GM21619 (cell line): ENCODE data around the gene LCNL1.

ENCODE experiments used
- ATAC-seq: cut with Tn5 transposase; IDR thresholded peaks from one replicate; pipeline ENCODE4 v1.9.1; 2021; ENCODE audit not compliant: unreplicated experiment

The LCNL1 gene

DNA sequence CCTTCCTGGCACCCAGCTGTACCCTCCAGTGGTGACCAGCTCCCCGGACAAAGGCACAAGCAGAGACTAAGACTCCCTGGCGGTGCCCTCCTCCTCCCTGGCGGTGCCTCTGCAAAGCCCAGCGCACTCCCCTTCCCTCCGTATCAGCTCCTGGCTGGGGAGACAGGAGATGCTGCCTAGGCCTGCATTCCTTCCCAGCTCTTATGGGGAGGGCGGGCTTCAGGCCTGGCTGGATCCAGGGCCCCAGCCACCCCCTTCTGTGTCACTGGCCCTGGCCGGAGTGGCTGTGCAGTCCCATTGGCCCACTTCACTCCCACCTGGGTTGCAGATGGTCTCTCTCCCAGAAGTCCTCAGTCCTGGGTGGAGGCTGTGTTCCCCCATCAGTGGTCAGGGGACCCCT lies 24.3 kb upstream of the LCNL1 start:
- no peak for ATAC-seq

DNA sequence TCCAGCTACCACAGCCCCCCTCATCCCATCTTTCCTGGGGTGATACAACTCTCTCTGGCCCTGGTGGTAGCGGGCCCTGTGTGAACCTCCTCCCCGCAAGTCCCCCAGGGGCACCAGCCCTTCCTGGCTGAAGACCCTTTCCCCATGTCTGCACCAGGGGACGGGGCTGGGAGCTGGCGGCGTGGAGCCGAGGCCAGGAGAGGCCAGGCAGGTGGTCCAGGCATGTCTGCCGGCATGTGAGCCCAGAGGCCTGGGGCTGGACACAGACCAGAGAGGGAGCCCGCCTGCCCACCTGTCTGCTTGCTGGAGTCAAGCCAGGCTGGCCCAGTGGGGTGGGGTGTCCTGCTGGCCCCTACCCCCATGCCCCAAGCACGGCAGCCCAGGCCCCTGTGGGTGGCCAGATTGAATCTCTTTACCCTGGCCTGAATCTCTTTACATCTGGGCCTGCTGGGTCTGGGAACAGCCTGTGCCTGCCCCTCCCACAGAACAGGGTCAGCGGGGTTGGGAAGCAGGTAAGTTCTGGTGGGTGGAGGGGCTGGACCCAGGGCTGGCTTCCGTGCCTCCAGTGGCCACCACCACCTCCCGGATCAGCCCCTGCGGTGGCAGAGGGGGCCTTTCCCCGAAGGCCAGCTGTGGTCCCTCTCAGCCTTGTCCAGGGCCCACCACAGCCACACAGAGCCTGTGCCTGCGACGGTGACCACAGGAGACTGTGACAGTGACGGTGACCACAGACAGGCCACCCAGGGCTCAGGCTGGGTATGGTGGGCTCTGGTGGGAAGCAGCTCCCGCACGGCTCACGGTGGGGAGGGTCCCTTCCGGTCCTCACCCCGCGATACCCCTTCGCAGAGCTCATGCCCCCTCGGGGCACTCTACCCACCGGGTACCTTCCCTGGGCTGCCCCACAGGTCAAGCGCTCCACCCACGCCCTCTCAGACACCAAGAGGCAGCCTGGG lies 23.6 kb upstream of the LCNL1 start:
- ATAC-seq = no peak

DNA sequence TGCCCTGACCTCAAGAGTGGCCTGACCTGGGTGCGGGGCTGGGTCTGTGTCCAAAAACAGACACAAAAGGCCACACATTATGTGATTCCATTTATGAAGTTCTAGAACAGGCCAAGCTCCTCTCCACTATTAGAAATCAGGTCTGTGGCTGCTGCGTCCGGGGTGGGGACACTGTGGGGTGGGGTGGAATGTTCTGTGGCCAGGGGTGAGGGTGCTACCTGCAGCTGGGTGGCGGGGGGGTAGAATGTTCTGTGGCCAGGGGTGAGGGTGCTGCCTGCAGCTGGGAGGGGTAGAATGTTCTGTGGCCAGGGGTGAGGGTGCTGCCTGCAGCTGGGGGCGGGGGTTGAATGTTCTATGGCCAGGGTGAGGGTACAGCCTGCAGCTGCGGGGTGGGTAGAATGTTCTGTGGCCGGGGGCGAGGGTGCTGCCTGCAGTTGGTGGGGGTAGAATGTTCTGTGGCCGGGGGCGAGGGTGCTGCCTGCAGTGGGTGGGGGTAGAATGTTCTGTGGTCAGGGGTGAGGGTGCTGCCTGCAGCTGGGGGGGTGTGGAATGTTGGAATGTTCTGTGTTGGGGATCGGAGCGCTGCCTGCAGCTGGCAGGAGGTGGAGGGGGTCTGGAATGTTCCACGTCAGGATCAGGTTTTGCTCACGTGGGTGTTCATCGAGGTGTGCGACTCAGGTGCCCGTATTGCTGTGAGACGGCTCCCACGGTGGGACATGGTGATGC lies 22.4 kb upstream of the LCNL1 start:
- no peak for ATAC-seq

DNA sequence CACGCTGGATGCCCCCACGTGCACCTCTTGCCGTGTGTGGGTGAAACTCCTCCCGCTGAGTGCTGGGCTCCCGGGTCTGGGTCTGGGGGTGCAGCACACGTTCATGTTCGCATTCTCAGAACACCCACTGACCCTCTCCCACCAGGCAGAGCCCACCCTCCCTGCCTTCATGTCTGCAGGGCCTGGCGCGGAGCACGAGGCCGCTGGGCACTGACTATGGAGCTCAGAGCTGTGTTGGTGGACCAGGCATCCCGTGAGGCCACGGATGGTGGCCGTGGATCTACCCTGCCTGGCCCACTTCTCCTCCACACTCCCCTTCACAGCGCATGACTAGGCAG lies 21.9 kb upstream of the LCNL1 start:
- no peak for ATAC-seq

DNA sequence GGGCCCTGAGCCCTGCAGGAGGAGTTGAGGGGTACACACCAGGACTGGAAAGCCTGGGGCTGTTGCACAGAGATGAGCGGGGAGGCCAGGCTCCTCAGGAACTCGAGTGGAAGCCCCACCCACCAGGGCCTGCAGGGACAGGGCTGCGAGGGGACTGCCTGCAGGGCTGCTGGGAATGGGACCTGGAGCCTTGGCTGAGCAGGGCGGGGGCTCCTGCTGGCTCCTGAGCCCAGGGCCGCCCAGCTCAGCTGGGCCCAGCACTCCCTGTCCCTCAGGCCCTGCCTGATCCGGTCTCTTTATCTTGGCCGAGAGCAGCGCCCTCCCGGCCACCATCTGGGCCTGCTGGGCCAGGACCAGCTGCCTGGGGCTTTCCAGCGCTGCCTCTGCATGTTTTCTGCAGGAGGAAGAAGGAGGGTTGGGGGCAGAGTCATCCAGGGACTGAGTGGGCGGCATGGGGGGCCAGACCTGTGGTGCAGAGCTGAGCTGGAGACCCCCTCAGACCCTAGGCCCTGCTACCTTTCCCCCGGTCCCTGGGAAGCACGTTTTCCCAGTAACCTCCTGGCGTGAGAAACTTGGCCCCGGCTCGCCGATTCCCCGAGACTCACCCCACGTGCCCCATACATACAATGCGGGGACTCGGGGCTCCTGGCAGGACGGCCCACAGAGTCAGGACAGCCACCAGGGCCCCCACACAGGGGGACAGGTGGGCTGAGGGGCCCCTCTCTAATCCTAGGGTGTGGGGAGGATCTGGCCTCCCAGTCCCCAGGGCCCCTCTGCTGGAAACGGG lies 21.3 kb upstream of the LCNL1 start:
- no peak for ATAC-seq

DNA sequence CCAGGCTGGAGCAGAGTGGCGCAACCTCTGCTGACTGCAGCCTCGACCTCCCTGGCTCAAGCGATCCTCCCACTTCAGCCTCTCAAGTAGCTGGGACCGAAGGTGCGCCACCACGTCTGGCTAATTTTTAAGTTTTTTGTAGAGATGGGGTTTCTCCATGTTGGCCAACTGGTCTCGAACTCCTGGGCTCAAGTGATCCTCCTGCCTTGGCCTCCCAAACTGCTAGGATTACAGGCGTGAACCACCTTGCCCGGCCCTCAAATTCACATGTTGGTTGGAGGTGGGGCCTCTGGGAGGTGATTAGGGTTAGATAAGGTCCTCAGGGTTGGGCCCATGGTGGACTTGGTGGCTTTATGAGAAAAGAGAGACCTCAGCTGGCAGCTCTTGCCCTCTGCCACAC lies 20.6 kb upstream of the LCNL1 start:
- ATAC-seq = no peak

DNA sequence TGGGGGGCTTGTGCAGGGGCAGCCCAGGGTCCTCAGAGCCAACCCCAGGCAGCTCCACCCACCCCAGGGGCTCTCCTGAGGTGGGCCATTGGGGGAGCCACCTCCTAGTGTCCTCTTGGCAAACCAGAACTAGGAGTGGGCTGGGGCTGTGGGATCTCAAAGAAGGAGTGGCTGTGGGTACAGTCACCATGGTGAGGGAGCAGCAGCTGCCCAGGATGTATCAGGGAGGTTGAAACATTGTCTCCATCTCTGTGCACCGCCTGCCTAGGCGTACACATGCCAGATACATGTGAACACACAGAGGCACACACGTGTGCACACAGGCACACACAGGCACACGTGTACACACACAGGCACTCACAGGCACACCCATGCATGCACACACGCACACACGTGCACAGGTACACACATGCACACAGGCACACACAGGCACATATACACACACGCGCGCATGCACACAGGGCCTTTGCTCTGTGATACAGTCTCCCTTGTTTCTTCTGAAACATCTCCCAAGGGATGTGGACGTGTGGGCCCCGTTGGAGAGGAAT lies 20.0 kb upstream of the LCNL1 start:
- no peak for ATAC-seq

DNA sequence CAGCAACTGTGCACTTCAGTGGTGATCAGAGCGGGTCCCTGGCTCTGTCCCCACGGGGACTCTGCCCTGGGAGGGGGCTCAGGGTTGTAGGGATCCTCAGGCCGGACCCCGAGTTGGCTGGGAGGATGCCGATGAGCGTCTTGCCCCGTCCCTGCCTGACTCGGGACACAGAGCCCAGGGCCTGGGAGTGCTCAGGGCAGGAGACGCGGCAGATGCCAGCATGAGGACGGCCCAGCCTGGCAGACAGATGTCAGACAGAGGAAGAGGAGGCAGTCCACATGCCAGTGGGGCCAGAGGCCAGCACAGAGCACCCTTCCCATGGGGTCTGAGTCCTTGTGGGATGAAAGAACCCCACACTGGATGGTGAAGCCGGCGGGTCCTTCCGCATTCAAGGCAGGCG lies 19.5 kb upstream of the LCNL1 start:
- no peak for ATAC-seq

DNA sequence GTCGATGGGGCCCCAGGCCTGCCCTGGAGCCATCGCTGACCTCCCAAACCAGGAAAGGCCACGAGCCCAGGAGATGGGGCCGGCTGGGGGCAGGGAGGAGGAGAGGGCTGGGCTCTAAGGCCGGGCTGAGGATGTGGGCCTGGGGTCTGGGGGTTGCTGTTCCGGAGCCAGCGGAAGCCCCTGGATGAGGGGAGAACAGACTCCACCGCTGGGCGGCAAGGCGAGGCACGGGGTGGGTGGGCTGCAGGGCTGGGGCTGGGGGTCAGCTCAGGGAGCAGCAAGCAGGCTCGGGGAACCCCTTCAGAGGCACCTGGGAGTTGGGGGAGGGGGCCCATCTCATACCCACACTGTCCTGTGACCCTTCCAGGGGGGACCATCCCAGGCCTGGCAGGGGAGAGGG lies 19.0 kb upstream of the LCNL1 start:
- ATAC-seq = no peak

DNA sequence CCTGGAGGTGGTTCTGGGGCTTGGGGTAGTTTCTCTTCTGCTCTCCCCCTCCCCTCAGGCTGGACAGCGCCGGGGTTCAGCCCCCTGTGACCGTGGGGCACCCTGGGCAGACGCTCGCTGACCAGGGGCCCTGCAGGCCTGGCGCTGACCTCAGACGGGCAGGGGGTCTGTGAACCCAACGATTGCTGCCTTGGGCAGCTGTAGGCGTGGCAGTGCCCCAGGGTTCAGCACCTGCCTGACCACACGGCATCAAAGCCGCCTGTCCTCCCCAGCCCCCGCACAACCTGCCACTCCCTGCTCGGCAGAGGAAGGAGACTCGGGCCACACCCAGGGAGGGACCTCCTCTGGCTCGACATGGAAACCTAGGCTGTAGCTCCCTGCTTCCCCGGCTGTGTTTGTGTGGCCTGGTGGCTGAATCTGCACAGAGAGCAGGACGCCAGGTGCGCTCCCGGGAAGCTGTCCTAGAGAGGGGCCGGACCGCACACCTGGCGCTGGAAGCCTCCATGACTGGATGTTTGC lies 18.6 kb upstream of the LCNL1 start:
- ATAC-seq = no peak

DNA sequence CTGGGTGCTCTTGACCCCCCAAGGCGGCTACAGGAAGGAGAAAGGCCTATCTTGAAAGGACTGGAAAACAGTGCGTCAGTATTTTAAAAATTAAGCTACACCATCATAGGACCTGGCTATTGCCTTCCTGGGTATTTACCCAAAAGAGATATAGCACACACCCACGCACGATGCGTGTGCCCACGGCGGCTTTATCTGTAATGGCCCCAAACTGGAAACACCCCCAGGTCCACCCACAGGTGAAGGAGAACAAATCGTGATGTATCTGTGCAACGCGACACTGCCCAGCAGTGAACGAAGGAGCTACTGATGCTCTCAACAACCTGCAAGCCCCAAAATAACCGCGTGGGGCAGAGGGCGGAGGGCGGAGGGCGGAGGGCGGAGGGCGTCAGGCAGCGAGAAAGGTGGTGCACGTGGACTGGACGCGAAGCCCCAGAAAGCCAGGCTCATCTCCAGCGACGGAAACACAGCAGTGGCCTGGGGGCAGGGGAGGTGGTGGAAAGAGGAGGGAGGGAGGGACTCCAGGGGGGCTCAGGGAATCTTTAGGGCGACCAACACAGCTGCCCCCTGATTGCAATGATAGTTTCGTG lies 17.9 kb upstream of the LCNL1 start:
- ATAC-seq = no peak

DNA sequence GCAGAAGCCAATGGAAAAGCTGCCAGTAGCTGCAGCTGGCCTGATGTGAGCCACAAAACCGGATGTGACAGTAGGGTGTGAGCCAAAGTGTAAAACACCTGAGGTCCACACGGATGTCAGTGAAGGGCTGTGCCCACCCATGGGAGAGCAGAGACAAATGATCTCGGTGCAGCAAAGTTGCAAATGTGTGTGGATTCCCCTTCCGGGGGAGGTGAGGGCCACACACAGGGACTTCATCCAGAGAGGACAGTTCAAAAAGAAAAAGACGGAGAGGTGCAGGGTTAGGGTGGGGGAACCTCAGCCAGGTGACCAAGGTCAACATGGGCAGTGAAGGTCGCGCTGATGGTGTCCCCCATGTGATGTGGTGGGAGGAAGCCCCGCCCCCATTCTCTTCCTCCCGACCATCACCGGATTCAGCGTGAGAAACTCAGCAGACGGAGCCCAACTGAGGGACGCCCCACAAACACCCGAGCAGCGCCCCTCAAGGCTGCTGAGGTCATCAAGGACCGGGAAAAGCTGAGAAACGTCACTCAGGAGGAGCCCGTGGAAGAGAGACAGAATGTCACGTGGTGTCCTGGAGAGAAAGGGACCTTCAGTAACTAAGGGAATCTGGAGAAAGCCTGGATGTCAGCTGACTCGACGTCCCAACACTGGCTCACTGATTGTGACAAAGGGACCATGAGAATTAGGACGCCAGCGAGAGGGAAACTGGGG lies 16.9 kb upstream of the LCNL1 start:
- no peak for ATAC-seq

DNA sequence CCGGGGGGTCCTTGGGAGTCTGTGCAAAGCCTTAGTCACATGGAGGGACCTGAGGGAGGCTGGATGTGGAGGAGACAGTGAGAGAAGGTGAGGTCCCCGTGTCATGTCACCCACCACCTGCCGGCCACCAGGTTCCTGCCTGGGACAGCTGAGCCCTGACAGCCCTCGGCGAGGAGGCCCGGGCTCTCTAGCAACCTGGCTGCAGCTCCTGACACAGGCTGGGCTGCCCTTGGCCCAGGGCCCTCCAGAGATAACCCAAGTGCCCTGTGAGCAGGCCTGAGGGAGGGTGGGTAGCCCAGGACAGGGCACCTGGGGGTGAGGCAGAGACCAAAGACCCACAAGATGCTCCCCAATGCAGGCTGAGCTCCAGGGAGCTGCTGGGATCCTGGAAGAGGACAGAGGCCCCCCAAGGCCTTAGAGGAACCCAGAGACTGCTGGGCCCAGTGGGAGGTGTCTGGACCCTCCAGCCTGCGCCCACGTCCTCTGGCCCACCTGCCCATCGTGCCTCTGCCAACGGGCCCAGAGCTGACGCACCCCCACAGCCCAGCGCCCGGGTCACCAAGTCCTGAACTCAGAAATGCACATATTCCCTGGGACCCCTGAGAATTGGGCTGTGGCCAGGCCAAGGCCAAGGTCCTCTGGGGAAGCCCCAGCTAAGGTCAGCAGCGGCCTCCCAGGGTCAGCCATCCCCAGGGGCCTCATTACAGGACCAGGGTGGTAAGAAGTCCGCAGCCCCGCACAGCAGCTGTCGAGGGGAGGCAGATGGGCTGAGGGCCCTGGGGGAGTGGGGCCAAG lies 14.3 kb upstream of the LCNL1 start:
- no peak for ATAC-seq

DNA sequence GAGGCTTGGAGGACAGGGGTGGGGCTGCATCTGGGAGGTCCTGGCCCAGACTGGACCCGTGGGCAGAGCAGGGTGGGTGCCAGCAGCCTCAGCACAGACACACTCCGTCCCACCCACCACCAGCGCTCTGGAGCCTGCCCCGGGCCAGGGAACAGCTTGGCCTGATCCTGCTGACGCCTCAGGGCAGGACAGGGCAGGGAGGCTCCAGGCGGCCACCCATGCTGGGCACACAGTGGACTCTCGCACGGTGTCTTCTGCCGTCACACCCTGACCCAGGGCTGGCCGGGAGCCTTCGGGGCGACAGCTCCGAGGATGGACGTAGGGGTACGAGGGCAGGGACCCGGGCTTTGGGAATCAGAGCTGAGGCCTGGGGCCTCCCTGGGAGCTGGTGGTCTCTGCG lies 13.6 kb upstream of the LCNL1 start:
- ATAC-seq = no peak

DNA sequence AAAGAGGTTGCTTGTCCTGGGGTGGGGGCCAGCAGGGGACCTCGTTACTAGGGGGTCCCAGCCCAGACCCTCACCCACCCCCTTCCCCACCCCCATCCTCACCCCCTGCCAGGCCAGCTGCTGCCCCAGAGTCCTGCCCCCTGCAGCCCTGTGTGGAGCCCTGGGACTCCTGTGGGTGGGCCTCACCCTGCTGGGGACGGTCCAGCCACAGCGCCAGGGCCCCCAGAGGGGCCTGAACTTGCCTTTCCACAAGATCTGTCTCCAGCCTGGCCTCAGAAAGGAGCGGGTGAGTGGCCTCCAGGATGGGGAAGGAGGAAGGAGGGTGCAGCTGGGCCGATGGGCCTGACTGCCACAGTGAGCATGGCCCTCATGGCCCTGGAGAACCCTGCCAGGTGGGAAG lies 13.0 kb upstream of the LCNL1 start:
- ATAC-seq = no peak

DNA sequence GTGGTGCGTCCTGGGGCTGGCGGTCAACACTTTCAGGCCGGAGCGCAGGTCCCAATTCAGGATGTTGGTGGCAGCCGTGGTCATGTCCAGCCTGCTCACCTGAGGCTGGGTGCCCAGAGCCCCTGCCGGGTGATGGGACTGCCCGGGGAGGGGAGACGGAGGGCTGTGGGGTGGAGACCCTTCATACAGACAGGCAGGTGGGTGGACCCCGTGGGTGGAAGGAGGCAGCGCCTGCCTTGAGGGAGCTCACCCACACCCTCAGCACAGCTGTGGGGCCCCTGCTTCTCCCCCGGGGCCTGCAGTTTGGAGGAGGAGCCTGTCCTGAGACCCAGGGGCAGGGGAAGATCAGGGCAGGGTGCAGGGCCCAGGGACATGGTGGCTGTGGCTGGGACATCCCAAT lies 12.4 kb upstream of the LCNL1 start:
- no peak for ATAC-seq

DNA sequence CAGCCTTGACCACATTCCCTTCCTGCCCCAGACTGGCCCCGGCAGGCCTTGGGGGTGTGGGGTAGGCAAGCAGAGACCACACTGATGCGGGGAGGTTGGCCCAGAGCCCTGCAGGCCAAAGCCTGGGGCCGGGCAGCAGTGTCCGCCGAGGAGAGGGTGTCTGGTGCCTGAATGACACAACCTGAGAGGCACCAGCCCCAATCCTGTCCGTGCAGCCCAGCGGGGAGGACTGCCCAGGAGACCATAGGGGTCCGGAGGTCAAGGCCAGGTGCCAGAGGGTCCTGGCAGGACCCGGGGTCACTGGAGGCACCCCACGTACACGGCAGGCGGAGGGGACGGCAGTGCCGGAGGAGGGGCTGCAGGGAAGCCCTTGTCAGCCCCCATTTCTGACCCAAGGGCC lies 11.0 kb upstream of the LCNL1 start:
- no peak for ATAC-seq

DNA sequence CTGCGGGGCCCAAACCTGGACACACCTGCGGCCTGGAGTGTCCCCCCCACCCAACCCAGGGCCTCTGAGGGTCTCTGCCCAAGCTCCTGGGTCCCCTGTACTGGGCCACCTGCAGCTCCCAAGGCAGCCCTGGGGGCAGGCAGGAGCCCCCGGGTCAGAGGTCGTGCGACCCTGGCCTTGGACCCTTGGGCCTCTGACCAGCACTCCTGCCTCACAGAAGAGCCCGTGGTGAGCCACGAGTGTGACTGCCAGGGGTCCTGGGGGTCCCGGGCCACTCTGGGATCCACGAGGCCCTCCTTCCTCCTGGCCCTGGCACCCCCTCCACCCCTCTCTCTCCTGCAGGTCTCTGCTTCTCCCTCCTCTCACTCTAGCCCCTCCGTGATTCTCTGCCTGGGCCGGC lies 10.5 kb upstream of the LCNL1 start:
- no peak for ATAC-seq

DNA sequence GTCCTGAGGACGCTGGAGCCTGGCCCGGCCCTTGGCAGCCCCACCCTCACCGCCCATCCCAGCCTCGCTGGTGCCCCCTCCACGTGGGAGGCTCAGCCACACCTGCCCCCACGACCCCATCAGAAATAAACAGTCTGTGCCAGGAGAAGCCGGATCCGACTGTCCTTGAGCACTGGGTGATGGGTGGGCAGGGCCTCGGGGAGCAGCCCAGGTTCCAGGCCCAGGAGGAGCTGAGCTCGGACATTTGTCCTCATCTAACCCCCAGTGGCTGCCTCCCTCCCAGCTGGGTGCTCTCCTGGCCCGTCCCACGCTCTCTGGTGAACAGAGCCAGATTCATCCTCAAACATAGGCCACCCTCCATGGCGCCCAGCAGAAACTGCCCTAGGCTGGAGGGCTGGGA lies 10.1 kb upstream of the LCNL1 start:
- no peak for ATAC-seq
